ENCODE measurements around the gene TSR2. TPM values are rescaled to one million over a fixed set of nuclear protein-coding genes. Genes with fewer than 3 reads are reported as not detected.

The TSR2 gene
- total and polyA plus RNA-seq, 2 of the 13 experiments (the other 11 are each of a cell fraction or from before 2014, with no cell fraction given), result 10.9 to 35.5 TPM

- no peak for TF ChIP-seq ZNF44 (CRISPR knock-in tag; IDR thresholded peaks at IDR 0.05)
- no peak for TF ChIP-seq ZBTB7A (CRISPR knock-in tag; IDR thresholded peaks at IDR 0.05)
Measured at GRCh38 chrX:54413753-54414152, 26.5 kb upstream of the TSR2 start (continued).

- intact Hi-C loops (cut with micrococcal nuclease; ENCODE audit: unreplicated experiment), result no loop called here
- ATAC-seq (no peak), DNase-seq (ENCODE audit: low spot score) (no peak), FAIRE-seq (no peak)
- H4K20me1 ChIP-seq (ENCODE audit: insufficient read depth, low read length), result no peaks in the 10 kb centered on the region
- POLR2A ChIA-PET, result no interaction called here
- BruUV-seq (replicated peaks), result no TSS peak
- H3K4me1 ChIP-seq (ENCODE audit: insufficient read depth, low read length), result peaks cover 15% of the 10 kb centered on the region; the same call in 1 of the 2 replicates
- H3K9ac ChIP-seq (ENCODE audit: insufficient read depth, low read depth, low read length), result no peak overlapping the region
- no peak overlapping the region for H3K4me3 ChIP-seq (replicated peaks in 1 of 3; ENCODE audit: insufficient read depth in 1 of 3, low read depth in 2 of 3, low read length in 3 of 3)
- H3K79me2 ChIP-seq (ENCODE audit: insufficient read depth, low read length), result no peaks in the 10 kb centered on the region
- H3K36me3 ChIP-seq (replicated peaks in 1 of 2; ENCODE audit: control insufficient read depth in 1 of 2, insufficient read depth in 2 of 2, low read length in 2 of 2), result no peaks in the 10 kb centered on the region
- H3K9me3 ChIP-seq (ENCODE audit: low read length), result no peaks in the 10 kb centered on the region
- H3K4me2 ChIP-seq (ENCODE audit: low read depth, low read length), result no peak overlapping the region
- H3K27ac ChIP-seq (ENCODE audit: extremely low read length, insufficient read depth, low read length), result no peak overlapping the region
- no peaks in the 10 kb centered on the region for H3K27me3 ChIP-seq (ENCODE audit: control insufficient read depth in 1 of 2, insufficient read depth in 2 of 2, low read length in 2 of 2)
- in situ Hi-C loops (cut with HindIII; ENCODE audit: extremely low pct_ligation_motif_present, low pct_unique_long_range_greater_than_20kb), result no loop called here
- H2AFZ ChIP-seq (ENCODE audit: low read length), result no peak overlapping the region
- 31% methylated on average over 12 of the region's 13 CpGs for WGBS (ENCODE audit: low lambda C conversion rate)
- CTCF ChIA-PET (ENCODE audit: low intra/inter-chr PET ratio, low total read pairs), result no interaction called here
- TF ChIP-seq ZNF335 (CRISPR knock-in tag; IDR thresholded peaks at IDR 0.05) (no peak), ZBTB39 (CRISPR knock-in tag; IDR thresholded peaks at IDR 0.05) (no peak), ZSCAN30 (CRISPR knock-in tag; IDR thresholded peaks at IDR 0.05) (no peak), ZNF784 (CRISPR knock-in tag; IDR thresholded peaks at IDR 0.05; ENCODE audit: borderline replicate concordance) (no peak), NFYB (CRISPR knock-in tag; IDR thresholded peaks at IDR 0.05) (no peak), ATF5 (CRISPR knock-in tag; IDR thresholded peaks at IDR 0.05; ENCODE audit: low read depth) (no peak)
- TF ChIP-seq, protein P1, sequence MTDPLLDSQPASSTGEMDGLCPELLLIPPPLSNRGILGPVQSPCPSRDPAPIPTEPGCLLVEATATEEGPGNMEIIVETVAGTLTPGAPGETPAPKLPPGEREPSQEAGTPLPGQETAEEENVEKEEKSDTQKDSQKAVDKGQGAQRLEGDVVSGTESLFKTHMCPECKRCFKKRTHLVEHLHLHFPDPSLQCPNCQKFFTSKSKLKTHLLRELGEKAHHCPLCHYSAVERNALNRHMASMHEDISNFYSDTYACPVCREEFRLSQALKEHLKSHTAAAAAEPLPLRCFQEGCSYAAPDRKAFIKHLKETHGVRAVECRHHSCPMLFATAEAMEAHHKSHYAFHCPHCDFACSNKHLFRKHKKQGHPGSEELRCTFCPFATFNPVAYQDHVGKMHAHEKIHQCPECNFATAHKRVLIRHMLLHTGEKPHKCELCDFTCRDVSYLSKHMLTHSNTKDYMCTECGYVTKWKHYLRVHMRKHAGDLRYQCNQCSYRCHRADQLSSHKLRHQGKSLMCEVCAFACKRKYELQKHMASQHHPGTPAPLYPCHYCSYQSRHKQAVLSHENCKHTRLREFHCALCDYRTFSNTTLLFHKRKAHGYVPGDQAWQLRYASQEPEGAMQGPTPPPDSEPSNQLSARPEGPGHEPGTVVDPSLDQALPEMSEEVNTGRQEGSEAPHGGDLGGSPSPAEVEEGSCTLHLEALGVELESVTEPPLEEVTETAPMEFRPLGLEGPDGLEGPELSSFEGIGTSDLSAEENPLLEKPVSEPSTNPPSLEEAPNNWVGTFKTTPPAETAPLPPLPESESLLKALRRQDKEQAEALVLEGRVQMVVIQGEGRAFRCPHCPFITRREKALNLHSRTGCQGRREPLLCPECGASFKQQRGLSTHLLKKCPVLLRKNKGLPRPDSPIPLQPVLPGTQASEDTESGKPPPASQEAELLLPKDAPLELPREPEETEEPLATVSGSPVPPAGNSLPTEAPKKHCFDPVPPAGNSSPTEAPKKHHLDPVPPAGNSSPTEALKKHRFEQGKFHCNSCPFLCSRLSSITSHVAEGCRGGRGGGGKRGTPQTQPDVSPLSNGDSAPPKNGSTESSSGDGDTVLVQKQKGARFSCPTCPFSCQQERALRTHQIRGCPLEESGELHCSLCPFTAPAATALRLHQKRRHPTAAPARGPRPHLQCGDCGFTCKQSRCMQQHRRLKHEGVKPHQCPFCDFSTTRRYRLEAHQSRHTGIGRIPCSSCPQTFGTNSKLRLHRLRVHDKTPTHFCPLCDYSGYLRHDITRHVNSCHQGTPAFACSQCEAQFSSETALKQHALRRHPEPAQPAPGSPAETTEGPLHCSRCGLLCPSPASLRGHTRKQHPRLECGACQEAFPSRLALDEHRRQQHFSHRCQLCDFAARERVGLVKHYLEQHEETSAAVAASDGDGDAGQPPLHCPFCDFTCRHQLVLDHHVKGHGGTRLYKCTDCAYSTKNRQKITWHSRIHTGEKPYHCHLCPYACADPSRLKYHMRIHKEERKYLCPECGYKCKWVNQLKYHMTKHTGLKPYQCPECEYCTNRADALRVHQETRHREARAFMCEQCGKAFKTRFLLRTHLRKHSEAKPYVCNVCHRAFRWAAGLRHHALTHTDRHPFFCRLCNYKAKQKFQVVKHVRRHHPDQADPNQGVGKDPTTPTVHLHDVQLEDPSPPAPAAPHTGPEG (CRISPR knock-in tag; IDR thresholded peaks at IDR 0.05), result no peak
- TF ChIP-seq, protein P2, sequence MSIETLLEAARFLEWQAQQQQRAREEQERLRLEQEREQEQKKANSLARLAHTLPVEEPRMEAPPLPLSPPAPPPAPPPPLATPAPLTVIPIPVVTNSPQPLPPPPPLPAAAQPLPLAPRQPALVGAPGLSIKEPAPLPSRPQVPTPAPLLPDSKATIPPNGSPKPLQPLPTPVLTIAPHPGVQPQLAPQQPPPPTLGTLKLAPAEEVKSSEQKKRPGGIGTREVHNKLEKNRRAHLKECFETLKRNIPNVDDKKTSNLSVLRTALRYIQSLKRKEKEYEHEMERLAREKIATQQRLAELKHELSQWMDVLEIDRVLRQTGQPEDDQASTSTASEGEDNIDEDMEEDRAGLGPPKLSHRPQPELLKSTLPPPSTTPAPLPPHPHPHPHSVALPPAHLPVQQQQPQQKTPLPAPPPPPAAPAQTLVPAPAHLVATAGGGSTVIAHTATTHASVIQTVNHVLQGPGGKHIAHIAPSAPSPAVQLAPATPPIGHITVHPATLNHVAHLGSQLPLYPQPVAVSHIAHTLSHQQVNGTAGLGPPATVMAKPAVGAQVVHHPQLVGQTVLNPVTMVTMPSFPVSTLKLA (IDR thresholded peaks at IDR 0.05), result no peak
Measured at GRCh38 chrX:54415534-54416350, 24.5 kb upstream of the TSR2 start.
